Activated CD8-positive, alpha-beta memory T cell treated with anti-CD3 and anti-CD28 coated beads, Interleukin-2, amount 50 U/mL, for 1 hour (primary cell): ENCODE results near the gene ARHGAP33.

Experiments used
- DNase-seq: peaks from one replicate; pipeline ENCODE4 v3.0.0-alpha.2; 2020; ENCODE audit errors: extremely low read depth

The ARHGAP33 gene

DNA sequence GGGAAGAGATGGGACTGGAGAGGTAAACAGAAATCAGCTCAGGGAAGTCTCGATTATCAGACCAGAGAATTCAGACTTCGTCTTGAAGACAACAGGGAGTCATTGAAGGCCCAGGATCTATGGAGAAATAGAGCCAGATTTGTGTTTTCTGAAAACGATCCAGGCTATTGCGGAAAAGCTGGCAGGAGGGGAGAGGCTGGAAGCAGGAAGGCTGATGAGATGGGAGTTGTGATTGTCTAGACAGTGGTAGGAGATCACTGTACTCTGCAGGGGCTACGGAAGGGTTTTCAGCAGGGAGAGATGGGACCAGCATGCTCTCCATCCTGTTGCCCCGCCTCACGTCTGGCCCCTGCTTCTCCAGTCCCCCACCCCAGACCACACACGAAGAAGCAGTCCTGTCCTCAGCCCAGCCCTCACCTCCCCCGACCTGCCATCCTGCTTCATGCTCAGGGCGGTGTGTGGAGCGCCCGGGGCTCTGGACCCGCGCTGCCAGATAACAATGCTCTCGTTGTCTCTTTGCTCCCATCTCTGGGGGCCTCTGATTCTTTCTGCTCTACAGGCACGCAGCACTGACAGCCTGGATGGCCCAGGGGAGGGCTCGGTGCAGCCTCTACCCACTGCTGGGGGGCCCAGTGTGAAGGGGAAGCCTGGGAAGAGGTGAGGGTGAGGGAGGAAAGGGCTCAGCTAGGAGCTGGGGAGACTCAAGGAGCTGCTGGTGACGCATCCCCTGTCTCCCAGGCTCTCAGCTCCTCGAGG, 1.9 kb downstream of the ARHGAP33 start:
- DNase-seq = no peak

DNA sequence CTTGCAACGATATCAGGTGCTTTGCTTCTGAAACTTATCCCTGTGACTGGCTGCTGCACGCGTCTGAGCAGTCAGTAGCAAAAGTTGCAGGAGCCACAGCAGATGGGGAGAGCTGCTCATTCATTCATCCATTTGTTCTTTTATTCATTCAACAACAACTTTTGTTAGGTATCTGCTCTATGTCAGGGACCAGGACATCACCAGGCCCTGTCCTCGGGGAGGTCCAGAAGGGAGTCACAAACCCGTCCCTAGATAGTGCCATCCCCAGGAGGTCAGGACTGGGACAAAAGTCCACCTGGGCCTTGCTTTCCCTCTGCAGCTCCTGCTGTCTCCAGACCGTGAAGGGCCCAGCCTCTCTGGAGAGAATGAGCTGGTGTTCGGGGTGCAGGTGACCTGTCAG, 2.6 kb downstream of the ARHGAP33 start:
- DNase-seq = no peak

DNA sequence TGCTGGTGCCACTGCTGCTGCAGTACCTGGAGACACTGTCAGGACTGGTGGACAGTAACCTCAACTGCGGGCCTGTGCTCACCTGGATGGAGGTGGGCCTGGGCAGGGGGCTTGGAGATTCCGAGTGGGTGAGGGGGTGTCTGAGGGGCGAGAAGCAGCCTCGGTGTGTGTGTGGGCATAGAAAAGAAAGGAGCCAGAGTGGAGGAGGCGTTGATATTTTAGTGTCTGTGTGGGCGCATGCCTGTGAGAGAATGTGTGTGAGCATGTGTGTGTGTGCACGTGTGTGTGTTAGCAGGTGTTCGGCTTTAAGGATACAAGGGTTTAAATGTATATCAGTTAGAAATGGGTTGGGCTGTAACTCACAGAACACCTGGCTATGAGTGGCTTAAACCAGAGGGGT, 3.7 kb downstream of the ARHGAP33 start:
- DNase-seq = no peak

DNA sequence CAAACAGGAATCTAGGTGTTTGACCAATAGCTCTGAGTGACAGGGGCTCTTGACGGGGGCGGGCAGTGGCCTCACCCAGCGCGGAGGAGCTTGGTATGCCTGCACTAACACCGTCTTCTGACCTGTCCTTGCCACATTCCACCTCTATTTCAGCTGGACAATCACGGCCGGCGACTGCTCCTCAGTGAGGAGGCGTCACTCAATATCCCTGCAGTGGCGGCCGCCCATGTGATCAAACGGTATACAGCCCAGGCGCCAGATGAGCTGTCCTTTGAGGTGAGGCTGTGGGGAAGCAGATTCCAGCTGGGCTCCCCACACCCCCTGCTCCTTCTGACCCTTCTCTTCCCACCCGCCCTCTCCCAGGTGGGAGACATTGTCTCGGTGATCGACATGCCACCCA, 4.7 kb downstream of the ARHGAP33 start:
- DNase-seq = no peak

DNA sequence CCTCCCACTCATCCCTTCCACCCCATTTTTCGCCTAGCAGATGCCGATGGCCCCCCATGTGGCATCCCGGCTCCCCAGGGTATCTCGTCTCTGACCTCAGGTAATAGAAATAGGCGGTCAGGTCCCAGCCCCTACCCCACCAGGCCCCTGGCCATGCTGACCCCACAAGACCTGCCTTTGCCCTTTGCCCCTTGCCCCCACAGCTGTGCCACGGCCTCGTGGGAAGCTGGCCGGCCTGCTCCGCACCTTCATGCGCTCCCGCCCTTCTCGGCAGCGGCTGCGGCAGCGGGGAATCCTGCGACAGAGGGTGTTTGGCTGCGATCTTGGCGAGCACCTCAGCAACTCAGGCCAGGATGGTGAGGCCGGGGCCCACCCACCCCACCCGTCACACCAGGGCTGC, 5.4 kb downstream of the ARHGAP33 start:
- no peak for DNase-seq

DNA sequence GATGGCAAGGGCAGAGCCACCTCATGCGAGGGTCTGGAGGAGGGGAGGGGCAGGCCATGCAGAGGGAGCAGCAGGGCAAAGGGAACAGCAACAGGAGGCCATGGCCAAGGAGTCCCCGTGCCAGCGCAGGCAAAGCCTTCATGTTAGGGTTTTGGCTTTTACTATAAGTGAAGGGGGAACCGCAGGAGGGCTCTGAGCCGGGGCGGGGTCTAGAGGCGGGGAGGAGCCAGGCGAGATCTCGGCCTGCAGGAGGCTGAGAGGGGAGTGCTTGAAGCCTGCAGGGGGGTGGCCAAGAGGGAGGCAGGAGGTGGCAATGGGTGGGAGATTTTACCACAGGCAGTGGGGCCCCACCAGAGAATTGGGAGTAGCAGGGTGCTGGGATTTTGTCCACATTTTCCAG, 6.3 kb downstream of the ARHGAP33 start:
- DNase-seq = no peak

DNA sequence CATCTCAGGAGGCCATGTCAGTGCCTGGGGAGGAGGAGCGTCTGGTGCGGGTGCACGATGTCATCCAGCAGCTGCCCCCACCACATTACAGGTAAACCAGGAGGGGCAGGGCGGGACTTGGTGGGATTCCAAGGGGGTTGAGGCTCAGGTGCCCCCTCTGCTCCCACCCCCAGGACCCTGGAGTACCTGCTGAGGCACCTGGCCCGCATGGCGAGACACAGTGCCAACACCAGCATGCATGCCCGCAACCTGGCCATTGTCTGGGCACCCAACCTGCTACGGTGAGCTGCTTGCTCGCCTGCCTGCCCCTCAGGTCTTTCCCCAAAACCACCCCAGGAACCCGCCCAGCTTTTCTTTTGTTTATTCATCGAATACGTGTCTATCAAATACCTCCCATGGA, 7.2 kb downstream of the ARHGAP33 start:
- no peak for DNase-seq

DNA sequence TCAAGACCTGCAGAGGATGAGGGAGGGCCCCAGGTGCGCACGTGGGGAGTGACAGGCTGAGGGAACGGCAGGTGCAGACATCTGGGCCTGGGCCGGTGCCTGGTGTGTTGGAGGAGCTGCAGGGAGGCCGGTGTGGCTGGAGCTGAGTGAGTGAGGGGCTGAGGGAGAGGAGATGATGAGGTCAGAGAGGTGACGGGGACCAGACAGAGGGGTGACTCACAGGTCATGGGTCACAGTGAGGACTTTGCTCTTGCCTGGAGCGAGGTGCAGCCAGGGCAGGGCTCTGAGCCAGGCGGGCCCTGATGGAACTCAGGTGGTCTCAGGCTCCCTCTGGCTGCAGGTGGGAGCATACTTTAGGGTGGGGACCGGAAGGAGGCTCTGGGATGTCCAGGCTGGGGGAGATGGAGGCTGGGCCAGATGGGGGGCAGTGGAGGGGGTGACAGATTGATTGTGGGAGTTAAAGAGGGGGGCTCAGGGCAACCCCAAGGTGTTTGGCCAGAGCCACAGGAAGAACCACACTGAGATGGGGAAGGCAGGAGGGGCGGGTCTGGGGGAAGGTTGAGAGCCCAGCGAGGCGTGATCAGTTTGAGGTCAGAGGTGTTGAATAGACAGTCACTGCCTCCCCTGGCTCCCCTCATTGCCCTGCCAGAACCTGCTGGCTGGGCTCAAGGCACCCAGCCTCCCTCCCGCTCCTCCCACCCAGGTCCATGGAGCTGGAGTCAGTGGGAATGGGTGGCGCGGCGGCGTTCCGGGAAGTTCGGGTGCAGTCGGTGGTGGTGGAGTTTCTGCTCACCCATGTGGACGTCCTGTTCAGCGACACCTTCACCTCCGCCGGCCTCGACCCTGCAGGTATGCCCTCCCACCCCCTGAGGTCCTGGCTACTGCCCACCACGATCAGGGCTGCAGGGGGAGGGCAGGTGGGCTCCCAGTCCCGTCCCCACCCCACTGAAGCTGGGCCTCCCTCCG, 8.4 kb downstream of the ARHGAP33 start:
- no peak for DNase-seq

DNA sequence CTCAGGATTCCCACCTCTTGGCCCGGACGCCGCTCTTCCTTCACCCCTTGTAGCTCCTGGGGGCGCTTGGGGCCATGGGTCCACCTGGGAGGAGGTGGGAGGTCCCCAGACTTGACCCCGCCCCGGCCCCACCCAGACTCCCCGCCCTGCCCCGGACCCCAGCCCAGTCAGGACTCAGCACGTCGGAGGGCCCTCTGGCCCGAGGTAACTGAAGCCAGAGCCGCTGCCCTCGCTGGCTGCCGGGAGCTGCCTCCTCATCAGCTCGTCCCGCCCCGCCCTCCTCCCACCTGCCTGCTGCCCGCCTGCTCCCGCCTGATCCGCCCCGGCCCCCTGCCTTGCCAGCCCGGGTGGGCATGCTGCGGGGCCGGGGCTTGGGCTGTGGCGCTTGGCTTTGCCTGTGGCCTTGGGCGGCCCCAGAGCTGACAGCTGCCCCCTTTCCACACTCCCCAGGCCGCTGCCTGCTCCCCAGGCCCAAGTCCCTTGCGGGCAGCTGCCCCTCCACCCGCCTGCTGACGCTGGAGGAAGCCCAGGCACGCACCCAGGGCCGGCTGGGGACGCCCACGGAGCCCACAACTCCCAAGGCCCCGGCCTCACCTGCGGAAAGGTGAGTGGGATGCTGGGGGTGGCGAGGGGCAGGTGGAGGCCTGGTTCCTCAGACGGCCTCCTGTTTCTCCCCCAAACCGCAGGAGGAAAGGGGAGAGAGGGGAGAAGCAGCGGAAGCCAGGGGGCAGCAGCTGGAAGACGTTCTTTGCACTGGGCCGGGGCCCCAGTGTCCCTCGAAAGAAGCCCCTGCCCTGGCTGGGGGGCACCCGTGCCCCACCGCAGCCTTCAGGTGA, 9.4 kb downstream of the ARHGAP33 start:
- DNase-seq = no peak

DNA sequence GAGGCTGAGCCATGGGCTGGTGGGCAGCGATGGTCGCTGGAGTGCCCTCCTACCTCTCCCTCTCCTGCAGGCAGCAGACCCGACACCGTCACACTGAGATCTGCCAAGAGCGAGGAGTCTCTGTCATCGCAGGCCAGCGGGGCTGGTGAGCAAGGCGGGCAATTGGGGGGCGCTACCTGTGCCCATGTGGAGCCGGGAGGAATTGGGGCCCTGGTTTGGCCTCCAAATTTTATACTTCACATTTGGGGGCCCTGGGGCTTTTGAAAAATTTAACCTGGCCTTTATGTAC, 9.9 kb downstream of the ARHGAP33 start:
- DNase-seq = no peak

DNA sequence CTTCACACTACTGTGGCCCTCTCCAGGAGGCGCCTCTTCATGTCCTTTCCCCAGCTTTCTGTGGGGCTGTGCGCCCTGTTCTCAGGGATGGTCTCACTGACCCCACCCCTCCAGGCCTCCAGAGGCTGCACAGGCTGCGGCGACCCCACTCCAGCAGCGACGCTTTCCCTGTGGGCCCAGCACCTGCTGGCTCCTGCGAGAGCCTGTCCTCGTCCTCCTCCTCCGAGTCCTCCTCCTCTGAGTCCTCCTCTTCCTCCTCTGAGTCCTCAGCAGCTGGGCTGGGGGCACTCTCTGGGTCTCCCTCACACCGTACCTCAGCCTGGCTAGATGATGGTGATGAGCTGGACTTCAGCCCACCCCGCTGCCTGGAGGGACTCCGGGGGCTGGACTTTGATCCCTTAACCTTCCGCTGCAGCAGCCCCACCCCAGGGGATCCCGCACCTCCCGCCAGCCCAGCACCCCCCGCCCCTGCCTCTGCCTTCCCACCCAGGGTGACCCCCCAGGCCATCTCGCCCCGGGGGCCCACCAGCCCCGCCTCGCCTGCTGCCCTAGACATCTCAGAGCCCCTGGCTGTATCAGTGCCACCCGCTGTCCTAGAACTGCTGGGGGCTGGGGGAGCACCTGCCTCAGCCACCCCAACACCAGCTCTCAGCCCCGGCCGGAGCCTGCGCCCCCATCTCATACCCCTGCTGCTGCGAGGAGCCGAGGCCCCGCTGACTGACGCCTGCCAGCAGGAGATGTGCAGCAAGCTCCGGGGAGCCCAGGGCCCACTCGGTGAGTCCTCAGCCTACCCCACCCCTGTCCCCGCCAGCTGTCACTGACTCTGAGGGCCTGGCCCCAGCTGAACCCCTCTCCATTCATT, 11.2 kb downstream of the ARHGAP33 start:
- DNase-seq = no peak

DNA sequence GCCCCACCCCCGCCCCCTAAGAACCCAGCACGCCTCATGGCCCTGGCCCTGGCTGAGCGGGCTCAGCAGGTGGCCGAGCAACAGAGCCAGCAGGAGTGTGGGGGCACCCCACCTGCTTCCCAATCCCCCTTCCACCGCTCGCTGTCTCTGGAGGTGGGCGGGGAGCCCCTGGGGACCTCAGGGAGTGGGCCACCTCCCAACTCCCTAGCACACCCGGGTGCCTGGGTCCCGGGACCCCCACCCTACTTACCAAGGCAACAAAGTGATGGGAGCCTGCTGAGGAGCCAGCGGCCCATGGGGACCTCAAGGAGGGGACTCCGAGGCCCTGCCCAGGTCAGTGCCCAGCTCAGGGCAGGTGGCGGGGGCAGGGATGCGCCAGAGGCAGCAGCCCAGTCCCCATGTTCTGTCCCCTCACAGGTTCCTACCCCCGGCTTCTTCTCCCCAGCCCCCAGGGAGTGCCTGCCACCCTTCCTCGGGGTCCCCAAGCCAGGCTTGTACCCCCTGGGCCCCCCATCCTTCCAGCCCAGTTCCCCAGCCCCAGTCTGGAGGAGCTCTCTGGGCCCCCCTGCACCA, 11.9 kb downstream of the ARHGAP33 start:
- DNase-seq = no peak

DNA sequence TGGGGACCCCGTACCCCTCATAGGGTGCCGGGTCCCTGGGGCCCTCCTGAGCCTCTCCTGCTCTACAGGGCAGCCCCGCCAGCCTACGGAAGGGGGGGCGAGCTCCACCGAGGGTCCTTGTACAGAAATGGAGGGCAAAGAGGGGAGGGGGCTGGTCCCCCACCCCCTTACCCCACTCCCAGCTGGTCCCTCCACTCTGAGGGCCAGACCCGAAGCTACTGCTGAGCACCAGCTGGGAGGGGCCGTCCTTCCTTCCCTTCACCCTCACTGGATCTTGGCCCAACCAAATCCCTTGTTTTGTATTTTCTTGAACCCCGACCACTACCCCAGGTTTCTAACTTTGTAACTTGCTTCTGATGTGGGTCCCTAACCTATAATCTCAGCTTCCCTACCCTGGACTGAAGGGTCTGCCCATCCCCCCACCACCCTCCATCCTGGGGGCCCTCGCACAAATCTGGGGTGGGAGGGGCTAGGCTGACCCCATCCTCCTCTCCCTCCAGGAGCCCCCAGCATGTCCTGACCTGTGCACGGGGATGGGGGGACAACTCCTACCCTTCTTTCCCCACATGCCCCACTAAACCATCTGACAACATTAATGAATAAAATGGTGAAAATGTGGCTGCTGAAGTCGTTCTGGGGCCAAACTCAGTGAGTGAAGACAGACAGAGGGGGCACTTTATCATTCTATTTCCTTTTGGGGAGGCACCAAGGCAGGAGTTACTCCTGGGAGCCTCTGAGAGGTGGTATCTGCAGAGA, 13.0 kb downstream of the ARHGAP33 start:
- no peak for DNase-seq

DNA sequence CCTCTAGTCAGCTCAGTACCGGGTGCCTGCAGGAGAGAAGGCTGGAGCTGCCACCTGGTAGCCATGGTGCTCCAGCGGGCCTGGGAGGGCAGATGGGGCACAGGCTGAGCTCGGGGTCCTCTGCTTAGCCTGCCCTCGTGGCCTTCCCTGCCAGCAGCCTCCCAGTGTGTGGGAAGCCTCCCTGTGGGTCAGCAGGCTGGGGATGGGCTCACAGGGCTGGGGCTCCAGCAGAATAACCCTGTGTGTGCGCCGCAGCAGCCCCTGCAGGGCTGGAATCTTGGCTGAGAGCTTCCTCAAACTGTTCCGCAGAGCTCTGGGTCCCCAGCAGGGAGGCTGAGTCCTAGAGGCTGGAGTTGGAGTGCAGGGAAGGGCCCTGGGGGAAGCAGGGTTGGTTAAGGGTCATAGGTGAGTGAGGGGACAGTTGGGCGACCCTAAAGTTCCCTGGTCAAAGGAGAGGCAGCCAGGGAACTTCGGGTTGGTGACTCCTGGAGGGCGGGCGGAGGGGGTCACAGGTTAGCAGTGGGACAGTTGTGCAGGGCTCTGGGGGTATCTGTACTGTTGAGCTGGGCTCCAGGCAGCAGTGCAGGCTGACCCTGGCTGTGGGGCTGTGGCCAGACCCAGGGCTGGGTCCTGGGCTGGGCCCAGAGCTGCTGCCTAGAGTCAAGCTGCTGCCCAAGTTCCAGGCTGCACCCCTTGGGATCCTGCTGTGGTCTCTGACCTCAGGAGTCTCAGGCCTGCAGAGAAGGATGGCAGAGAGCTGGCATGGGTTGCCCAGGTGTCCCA, 14.0 kb downstream of the ARHGAP33 start:
- no peak for DNase-seq

DNA sequence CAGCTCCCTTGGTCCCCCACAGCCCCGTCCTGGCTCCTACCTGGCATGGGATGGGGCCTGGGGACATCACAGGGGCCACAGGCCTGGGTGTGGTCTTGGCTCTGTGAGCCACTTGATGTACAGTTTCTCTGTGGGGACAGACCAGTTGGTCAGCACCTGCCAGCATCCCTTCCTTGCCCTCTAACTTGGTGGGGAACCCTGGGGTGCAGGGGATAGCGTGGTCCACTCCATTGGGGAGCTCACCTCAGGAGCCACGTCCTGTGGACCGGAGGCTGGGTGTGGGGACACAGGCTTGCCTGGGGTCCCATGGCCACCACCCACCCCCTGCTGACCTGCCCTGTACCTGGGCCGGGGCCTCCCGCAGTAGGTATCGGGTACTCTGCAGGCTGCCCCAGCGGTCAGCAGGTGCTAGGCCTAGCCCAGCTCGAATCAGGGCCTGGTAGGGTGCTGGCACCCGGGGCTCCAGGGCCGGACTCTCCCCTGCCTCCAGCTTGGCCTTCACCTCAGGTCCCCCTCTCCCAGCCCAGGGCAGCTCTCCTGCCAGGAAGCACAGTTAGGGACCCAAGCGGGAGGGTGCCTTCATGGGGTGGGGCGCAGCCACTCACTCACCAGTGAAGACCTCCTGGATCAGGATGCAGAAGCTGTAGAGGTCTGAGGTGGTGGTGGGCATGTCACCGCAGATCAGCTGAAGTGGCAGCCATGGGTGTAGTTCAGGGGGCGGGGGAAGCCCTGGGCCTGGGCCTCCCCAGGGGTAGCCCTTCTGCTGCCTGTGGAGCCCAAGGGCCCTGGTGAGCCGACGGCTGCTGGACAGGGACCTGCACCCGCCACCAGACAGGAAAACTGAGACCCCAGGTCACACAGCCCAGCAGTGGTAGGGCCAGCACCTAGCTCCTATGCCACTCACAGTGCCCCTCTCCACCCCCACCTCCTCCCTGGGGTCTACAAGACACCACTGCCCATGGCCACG, 14.9 kb downstream of the ARHGAP33 start:
- no peak for DNase-seq

DNA sequence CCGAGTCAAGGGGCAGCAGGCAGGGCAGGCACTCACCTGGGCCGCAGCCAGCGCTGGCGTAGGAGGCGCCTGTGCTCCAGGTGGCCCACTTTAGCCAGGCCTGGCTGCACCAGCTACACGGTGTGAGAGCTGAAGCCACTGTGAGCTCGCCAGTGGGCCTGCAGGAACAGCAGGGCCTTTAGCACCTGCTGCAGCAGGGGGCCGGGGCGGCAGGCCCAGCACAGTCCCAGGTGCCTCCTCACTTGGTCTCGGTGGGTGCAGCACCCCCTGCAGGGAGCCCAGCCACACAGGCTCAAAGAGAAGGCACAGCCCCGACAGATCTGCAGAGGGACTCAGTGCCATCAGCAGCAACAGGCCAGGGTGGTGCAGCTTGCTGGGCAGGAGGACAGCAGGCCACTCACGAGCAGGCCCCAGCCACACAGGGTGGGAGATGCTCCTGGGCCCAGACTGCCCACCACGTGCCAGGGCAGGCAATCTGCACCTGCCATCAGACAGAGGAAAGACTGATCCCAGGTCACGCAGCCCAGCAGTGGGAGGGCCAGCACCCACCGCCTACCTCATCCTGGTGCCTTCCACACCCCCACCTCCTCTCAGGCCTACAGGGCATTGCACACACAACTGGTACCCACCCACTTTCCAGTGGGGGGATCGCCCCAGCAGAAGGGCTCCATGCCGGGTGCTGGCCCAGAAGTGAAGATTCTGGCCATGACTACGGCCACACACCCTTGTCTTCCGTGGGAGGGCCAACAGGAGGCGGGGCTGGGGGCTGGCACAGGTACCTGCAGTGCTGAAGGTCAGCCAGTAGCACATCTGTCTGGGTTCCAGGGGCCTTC, 15.8 kb downstream of the ARHGAP33 start:
- DNase-seq = no peak

DNA sequence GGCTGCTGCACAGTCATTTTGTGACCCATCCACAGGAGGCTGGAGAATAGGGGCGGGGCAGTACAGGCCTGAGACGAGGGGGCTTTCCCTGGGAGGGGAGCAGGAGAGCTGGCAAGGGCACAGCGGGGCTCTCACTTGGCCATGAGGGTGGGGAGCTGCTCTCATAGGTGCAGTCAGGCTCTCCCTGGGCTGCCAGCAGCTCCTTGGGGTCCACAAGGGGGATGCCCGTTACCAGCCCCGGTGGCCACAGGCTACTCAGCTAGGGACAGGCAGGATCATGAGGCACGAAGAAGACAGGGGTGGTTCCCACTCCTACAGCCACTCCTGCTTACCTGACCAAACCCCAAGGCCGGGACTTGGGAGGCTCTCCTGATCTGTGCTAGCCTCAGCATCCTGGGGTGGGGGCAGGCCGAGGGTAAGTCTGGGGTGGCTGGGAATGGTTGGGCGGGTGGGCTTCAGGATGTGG, 16.5 kb downstream of the ARHGAP33 start:
- DNase-seq = no peak
